SK-N-SH (cell line): ENCODE measurements around the gene ERH. TPM values are rescaled to one million over a fixed set of nuclear protein-coding genes. Genes with fewer than 3 reads are reported as not detected.

Source experiments
- CTCF ChIA-PET: fragments of 300-600, 350-600 bp; formaldehyde crosslinking; extraction: SDS; loops from one replicate; lab custom pipeline; 2021; lab: Yijun Ruan, JAX
- POLR2A ChIA-PET: fragments of 350-600 bp; sonication (Branson Sonifier 250); formaldehyde crosslinking; extraction: SDS; loops from one replicate; lab custom pipeline; 2020; ENCODE audit warnings: antibody characterized with exemption, inconsistent platforms; lab: Yijun Ruan, JAX
- DNase-seq: peaks from one replicate; pipeline ENCODE4 v3.0.0; 2012
- H2AFZ ChIP-seq: fragments of 200-600 bp; sonication (generic); 2 replicates; pipeline ENCODE4 v1.8.1; 2016; ENCODE audit warnings: antibody characterized with exemption, mild to moderate bottlenecking, low read depth
- H3F3A ChIP-seq: fragments of 200-600 bp; sonication (generic); replicated peaks from 2 replicates; pipeline ENCODE3; 2016; ENCODE audit warnings: antibody characterized with exemption, mild to moderate bottlenecking; ENCODE audit not compliant: insufficient read depth
- H3K27ac ChIP-seq, 2 experiments: fragments of 200-500 bp in 1 of 2; fragments of 200-600 bp in 1 of 2; sonication (Bioruptor generic) in 1 of 2; sonication (generic), shearing (Covaris generic) in 1 of 2; 2 replicates each; pipeline versions ENCODE4 v1.5.1 to v1.6.1; 2014 to 2016; ENCODE audit warnings: low read depth in 2 of 2, inconsistent platforms in 1 of 2, low read length in 1 of 2, mild to moderate bottlenecking in 1 of 2, mixed read lengths in 1 of 2
- H3K27me3 ChIP-seq: fragments of 200-600 bp; sonication (generic), shearing (Covaris generic); 2 replicates; pipeline ENCODE4 v1.6.1; 2016; ENCODE audit warnings: mixed run types; ENCODE audit not compliant: insufficient read depth
- H3K36me3 ChIP-seq, 2 experiments: fragments of 200-500 bp in 1 of 2; fragments of 200-600 bp in 1 of 2; sonication (Bioruptor generic) in 1 of 2; sonication (generic) in 1 of 2; replicated peaks in 1 of 2; 2 replicates each; pipeline versions ENCODE3 to v1.5.1; 2014 to 2016; ENCODE audit warnings: low read length in 1 of 2, mild to moderate bottlenecking in 1 of 2; ENCODE audit not compliant: insufficient read depth in 2 of 2, control insufficient read depth in 1 of 2
- H3K4me1 ChIP-seq, 2 experiments: fragments of 200-500 bp in 1 of 2; fragments of 200-600 bp in 1 of 2; sonication (Bioruptor generic) in 1 of 2; sonication (generic), shearing (Covaris generic) in 1 of 2; 2 replicates each; pipeline versions ENCODE4 v1.5.1 to v1.6.1; 2014 to 2016; ENCODE audit warnings: low read depth in 1 of 2, low read length in 1 of 2, mixed run types in 1 of 2; ENCODE audit not compliant: insufficient read depth in 2 of 2, control insufficient read depth in 1 of 2
- H3K4me2 ChIP-seq: fragments of 200-600 bp; sonication (generic), shearing (Covaris generic); 2 replicates; pipeline ENCODE4 v1.6.1; 2017; ENCODE audit warnings: mixed run types
- H3K4me3 ChIP-seq, 2 experiments: fragments of 200-500 bp in 1 of 2; fragments of 200-600 bp in 1 of 2; sonication (Bioruptor generic) in 1 of 2; sonication (generic), shearing (Covaris generic) in 1 of 2; 2 replicates each; pipeline versions ENCODE4 v1.5.1 to v1.8.1; 2014 to 2016; ENCODE audit warnings: low read depth in 2 of 2, inconsistent platforms in 1 of 2, low read length in 1 of 2, mild to moderate bottlenecking in 1 of 2, mixed read lengths in 1 of 2, moderate library complexity in 1 of 2
- H3K79me2 ChIP-seq: fragments of 200-600 bp; sonication (generic); 2 replicates; pipeline ENCODE4 v1.8.1; 2017; ENCODE audit warnings: mild to moderate bottlenecking; ENCODE audit not compliant: insufficient read depth
- H3K9ac ChIP-seq: fragments of 200-600 bp; sonication (generic); 2 replicates; pipeline ENCODE4 v1.6.1; 2017; ENCODE audit warnings: mixed run types
- H3K9me2 ChIP-seq: fragments of 200-600 bp; sonication (generic); 2 replicates; pipeline ENCODE4 v1.6.1; 2017; ENCODE audit warnings: mixed run types
- H3K9me3 ChIP-seq: fragments of 200-600 bp; sonication (generic); 2 replicates; pipeline ENCODE4 v1.6.1; 2017; ENCODE audit warnings: mixed run types, mild to moderate bottlenecking, moderate library complexity
- H4K20me1 ChIP-seq: fragments of 200-600 bp; sonication (generic); 2 replicates; pipeline ENCODE4 v1.6.1; 2017; ENCODE audit warnings: mild to moderate bottlenecking, mixed run types; ENCODE audit not compliant: insufficient read depth
- EZH2phosphoT487 ChIP-seq: fragments of 200-600 bp; sonication (generic); IDR thresholded peaks from 2 replicates; pipeline ENCODE4 v1.6.1; 2017; ENCODE audit warnings: low read depth, mixed run types, mild to moderate bottlenecking, antibody characterized with exemption, moderate library complexity, borderline replicate concordance
- FOSL2 ChIP-seq: IDR thresholded peaks from 2 replicates; pipeline ENCODE4 v1.4.0; 2012; ENCODE audit warnings: low read depth, mild to moderate bottlenecking, moderate library complexity, borderline replicate concordance
- FOXJ3 ChIP-seq: sonication (generic); formaldehyde crosslinking; IDR thresholded peaks from 2 replicates; pipeline ENCODE4 v1.5.1; 2020; ENCODE audit warnings: mild to moderate bottlenecking, missing genetic modification reagents
- NFIC ChIP-seq: IDR thresholded peaks from 2 replicates; pipeline ENCODE4 v1.4.0; 2012; ENCODE audit warnings: borderline replicate concordance
- RAD21 ChIP-seq: IDR thresholded peaks from 2 replicates; pipeline ENCODE4 v1.6.1; 2012; ENCODE audit warnings: mild to moderate bottlenecking, low read length
- SIN3A ChIP-seq: IDR thresholded peaks from 2 replicates; pipeline ENCODE4 v1.6.1; 2012; ENCODE audit warnings: low read depth, mild to moderate bottlenecking, low read length, moderate library complexity, borderline replicate concordance
- TAF1 ChIP-seq: IDR thresholded peaks from 2 replicates; pipeline ENCODE4 v1.6.1; 2012; ENCODE audit warnings: low read depth, mild to moderate bottlenecking, low read length, moderate library complexity, borderline replicate concordance
- USF2 ChIP-seq: fragments of 150-350 bp; IDR thresholded peaks from 2 replicates; pipeline ENCODE4 v1.6.1; 2017; ENCODE audit warnings: antibody characterized with exemption, low read length, low read depth, borderline replicate concordance
- WGBS: methylation state at CpG from one replicate; pipeline ENCODE4 v1.1.6; 2017; ENCODE audit warnings: low lambda C conversion rate; 5-methylcytosine and 5-hydroxymethylcytosine counted together
- polyA plus RNA-seq, 3 experiments: library from polyadenylated mRNA; depleted of rRNA; stranded (reverse); fragments of >200 nt; gene quantifications; 2 replicates each; pipeline ENCODE4 v1.2.3, GENCODE V29; 2012
- TF ChIP-seq, protein P1 (sequence below): IDR thresholded peaks from 2 replicates; pipeline ENCODE4 v1.4.0; 2012; ENCODE audit warnings: low read depth, borderline replicate concordance
- TF ChIP-seq, protein P2 (sequence below): IDR thresholded peaks from 2 replicates; pipeline ENCODE4; 2012

ERH gene
- polyA plus RNA-seq, 1 of the 3 experiments (the other 2 are of a cell fraction): 186 TPM

- TF ChIP-seq EZH2phosphoT487 (no peak), RAD21 (no peak), TAF1 (no peak), NFIC (no peak), FOXJ3 (CRISPR knock-in tag) (no peak), USF2 (no peak), SIN3A (no peak), FOSL2 (no peak)
- TF ChIP-seq, protein P1, sequence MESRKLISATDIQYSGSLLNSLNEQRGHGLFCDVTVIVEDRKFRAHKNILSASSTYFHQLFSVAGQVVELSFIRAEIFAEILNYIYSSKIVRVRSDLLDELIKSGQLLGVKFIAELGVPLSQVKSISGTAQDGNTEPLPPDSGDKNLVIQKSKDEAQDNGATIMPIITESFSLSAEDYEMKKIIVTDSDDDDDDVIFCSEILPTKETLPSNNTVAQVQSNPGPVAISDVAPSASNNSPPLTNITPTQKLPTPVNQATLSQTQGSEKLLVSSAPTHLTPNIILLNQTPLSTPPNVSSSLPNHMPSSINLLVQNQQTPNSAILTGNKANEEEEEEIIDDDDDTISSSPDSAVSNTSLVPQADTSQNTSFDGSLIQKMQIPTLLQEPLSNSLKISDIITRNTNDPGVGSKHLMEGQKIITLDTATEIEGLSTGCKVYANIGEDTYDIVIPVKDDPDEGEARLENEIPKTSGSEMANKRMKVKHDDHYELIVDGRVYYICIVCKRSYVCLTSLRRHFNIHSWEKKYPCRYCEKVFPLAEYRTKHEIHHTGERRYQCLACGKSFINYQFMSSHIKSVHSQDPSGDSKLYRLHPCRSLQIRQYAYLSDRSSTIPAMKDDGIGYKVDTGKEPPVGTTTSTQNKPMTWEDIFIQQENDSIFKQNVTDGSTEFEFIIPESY: no peak
- TF ChIP-seq, protein P2, sequence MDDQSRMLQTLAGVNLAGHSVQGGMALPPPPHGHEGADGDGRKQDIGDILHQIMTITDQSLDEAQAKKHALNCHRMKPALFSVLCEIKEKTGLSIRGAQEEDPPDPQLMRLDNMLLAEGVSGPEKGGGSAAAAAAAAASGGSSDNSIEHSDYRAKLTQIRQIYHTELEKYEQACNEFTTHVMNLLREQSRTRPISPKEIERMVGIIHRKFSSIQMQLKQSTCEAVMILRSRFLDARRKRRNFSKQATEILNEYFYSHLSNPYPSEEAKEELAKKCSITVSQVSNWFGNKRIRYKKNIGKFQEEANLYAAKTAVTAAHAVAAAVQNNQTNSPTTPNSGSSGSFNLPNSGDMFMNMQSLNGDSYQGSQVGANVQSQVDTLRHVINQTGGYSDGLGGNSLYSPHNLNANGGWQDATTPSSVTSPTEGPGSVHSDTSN: no peak
- no peak for DNase-seq
- Histone ChIP-seq H3K27me3 (no peaks in the 10 kb centered on the region), H2AFZ (no peak overlapping the region), H4K20me1 (no peaks in the 10 kb centered on the region), H3K79me2 (no peaks in the 10 kb centered on the region), H3K4me3 (no peak overlapping the region), H3K9me2 (no peaks in the 10 kb centered on the region), H3K9ac (no peak overlapping the region), H3K27ac (no peak overlapping the region), H3K9me3 (no peaks in the 10 kb centered on the region), H3K36me3 (no peaks in the 10 kb centered on the region), H3K4me2 (no peak overlapping the region), H3F3A (no peaks in the 10 kb centered on the region), H3K4me1 (no peaks in the 10 kb centered on the region)
- CTCF ChIA-PET: interaction anchor here (0.6 to 1.3 kb wide), 4 partner anchors 10 to 88 kb away, joined by 3 read pairs; no protein-coding TSS in a partner anchor
- POLR2A ChIA-PET: no interaction called here
- 39% methylated on average over 2 of the region's 4 CpGs for WGBS
These were observed 66.9 kb downstream of the ERH start for GRCh38 chr14:69331206-69331605.

Other genes with a start within 250 kb of the ERH start
- 26.7 and 29.2 TPM in 2 replicates for gene DCAF5, start 245.2 kb downstream of the ERH start, polyA plus RNA-seq (2012; rRNA removed)
- 15.1 and 20.1 TPM in 2 replicates for gene EXD2, start 206.8 kb downstream of the ERH start, polyA plus RNA-seq (2012; rRNA removed)
- gene GALNT16, start 138.1 kb downstream of the ERH start, polyA plus RNA-seq (2012; rRNA removed): 12.7 and 17.0 TPM in 2 replicates
- 39.8 and 68.9 TPM in 2 replicates for gene SLC39A9, start 393 bp upstream of the ERH start, polyA plus RNA-seq (2012; rRNA removed)
- 0.03 and 0.05 TPM in 2 replicates for gene PLEKHD1, start 86.4 kb upstream of the ERH start, polyA plus RNA-seq (2012; rRNA removed)
- not detected in 2 replicates for gene CCDC177, start 176.6 kb upstream of the ERH start, polyA plus RNA-seq (2012; rRNA removed)
- gene SUSD6, start 213.3 kb upstream of the ERH start, polyA plus RNA-seq (2012; rRNA removed): 8.5 and 9.5 TPM in 2 replicates